Stimulated activated CD8-positive, alpha-beta memory T cell treated with anti-CD3 and anti-CD28 coated beads, Interleukin-12 subunit alpha, Interleukin-12 subunit beta, amount 100 ng/mL, for 1 hour (primary cell): ENCODE measurements around the gene LCN2.
"Not testable (repeated sequence)": the region's sequence is repeated elsewhere in the genome, so short reads cannot be mapped to it uniquely, and the experiment has no call there.

ENCODE experiments used
- DNase-seq: peaks from one replicate; pipeline ENCODE4 v3.0.0-alpha.2; 2020; ENCODE audit warnings: low read depth

LCN2 gene

DNA sequence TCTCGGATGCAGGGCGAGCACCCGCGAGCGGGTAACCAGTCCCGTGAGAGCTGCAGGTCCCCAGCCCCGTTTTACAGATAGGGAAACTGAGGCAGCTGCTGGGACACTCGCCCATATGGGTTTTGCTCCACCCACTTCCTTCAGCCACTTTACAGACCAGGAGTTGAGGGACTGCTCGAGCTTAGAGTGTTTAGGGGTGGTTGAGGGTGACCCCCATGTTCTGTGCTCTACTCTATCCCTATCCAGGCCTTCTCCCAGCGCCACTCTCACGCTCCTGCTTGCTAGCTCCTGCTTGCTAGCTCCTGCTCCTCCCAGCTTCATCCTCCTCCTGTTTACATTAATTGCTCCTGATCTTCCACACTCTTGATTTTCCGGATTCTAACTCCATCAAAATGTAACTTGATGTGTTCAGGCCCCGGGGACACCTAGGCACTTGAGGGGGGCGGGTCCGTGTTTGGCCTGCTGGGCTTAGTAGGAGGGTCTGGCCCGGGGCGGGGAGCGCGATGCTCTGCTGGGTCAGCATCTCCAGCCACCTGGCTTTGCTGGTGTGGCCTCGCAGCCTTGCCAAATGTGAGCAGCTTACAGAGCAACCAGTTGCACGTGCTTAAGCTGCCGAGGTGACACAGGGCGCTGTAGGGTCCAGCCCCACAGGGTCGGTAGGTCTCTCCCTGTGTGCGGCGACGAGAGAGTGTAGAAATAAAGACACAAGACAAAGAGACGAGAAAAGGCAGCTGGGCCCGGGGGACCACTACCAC lies 20.2 kb upstream of the LCN2 start:
- no peak for DNase-seq

DNA sequence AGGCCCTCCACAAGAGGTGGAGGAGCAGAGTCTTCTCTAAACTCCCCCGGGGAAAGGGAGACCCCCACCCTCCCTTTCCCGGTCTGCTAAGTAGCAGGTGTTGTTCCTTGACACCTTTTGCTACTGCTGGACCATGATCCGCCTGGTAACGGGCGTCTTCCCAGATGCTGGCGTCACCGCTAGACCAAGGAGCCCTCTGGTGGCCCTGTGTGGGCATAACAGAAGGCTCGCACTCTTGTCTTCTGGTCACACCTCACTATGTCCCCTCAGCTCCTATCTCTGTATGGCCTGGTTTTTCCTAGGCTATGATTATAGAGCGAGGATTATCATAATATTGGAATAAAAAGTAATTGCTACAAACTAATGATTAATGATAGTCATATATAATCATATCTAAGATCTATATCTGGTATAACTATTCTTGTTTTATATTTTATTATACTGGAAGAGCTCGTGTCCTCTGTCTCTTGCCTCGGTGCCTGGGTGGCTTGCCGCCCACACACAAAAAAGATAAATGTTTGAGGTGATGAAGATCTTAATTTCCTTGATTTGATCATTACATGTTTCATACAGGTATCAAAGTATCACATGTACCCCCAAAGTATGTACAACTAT lies 19.2 kb upstream of the LCN2 start:
- not testable (repeated sequence) for DNase-seq

DNA sequence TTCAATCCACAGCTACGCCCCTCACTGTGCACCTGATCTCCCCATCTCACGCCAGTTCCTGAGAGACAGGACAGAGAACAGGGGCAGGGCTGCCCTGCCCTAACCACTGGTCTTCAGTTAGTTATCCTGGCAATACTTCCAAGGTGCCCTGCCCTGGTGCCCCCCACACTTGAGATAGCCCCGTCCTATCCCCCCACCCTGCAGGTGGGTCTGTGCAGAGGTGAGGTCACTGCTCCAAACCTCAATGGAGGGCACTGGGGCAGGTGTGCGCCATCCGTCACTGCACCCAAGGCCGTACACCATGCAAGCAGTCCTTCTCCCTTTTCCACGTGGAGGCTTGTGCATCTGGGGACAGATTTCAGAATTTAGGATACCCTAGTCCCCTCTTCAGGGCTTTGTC lies 18.6 kb upstream of the LCN2 start:
- not testable (repeated sequence) for DNase-seq

DNA sequence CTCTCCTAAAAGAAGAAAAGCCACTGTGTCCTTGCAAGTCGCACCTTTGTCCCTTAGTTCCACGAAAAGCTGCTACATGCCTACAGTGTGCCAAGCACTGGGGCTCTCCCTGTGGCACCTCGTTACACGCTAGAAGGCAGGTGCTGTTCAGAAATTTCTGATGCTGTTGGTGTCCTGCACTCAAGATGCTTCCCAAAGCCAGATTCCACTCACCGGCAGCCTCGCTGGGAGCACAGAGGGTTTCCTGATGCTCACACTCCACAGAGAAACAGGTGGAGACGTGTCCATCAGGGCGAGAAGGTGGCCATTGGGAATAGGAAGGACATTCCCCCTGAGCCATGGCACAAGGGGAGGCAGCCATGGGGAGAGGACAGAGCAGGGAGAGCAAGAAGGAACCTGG lies 17.9 kb upstream of the LCN2 start:
- DNase-seq = not testable (repeated sequence)

DNA sequence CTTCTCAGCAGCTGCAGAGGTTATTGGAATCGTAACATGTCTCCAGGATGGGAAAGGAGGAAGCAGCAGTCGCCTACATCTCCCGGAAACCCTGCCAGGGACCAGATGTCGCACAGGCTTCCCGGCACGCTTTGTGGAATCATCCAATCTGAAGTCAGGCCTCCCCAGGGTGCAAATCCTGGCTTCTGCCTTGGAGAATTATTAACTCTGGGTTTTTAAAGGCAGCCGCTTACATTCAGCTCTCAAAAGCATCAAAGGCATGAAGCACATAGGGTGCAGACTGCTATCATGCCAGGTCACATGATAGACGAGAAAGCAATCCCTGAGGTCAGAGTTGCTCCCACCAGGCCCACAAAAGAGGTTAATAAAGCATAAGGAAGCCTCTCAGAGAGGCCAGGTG lies 17.1 kb upstream of the LCN2 start:
- DNase-seq = not testable (repeated sequence)

DNA sequence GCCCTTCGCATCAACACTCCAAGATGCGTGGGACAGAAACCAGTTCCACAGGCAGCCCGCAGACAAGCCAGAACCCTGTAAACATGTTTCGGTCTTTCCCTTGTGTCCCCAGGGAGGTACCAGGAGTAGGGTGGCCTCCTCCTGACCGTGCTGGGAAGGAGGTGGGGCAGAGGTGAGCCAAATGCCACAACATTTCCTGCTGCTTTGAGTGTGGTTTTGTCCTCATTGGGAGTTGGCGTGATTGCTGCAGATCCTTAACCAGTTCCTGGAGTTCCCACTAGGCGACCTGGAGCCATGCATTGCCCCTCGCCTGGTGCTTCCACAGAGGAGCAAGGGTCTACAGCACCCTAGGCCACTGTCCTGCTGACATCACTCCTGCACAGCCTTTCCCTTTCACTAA lies 13.7 kb upstream of the LCN2 start:
- not testable (repeated sequence) for DNase-seq

DNA sequence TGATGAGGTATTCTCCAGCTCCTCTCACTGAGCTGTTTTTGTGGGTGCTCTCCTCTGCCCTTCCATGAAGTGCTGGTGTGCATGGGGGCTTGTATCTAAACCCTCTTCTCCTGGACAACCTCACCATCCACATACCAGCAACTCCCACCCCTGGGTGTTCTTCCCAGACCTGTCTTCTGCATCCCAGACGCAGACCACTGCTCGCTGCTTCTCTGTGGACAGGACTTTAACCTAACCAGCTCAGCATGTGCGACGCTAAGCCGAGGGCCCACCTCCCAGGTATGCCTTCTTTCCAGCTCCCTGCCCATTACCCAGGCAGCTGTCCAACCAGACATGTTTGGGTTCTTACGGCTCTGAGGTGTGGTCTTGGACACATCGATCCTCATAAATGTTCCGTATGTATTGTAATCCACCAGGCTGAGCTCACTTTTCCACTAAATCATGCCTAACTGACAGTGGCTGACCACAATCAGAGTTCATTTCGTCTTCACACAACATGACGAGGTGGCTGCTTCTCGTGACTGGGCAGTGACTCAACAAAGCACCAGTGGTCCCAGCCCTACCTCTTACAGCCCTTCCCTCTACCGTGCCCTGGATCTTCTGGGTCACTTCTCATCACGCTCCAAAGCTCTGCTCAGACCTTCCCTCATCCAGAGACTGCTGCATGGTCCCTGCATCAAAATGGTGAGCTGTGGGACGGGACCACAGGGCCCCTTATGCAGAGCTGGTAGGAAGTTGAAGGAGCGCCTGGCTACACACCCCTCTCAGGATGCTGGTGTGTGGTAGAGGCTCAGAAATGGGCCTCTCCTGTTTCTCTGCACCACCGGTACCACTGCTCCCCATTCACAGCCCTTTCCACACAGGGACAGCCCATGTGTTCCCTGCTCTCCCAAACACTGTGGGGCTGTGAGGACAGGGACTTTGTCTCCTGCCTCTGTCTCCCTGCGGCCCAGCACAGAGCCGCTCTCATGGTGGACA lies 12.1 kb upstream of the LCN2 start:
- no peak for DNase-seq

DNA sequence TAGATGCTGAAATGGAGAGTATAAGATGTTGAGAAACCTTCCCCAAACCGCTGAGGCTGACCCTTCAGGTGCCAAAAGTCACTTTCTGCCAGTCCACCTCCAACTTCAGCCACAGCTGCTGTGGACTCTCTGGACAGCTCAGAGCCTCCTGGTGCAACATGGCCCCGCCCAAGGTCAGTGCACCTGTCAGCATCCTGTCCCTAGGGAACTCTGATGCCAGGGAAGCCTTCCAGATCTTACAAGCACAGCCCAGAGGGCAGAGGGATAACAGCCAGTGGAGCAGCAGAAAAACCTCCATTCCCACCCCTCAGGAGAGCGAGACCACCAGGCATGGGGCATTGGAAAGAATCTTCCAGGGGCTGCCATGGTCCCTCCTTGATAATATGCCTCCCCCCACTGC lies 11.3 kb upstream of the LCN2 start:
- no peak for DNase-seq

DNA sequence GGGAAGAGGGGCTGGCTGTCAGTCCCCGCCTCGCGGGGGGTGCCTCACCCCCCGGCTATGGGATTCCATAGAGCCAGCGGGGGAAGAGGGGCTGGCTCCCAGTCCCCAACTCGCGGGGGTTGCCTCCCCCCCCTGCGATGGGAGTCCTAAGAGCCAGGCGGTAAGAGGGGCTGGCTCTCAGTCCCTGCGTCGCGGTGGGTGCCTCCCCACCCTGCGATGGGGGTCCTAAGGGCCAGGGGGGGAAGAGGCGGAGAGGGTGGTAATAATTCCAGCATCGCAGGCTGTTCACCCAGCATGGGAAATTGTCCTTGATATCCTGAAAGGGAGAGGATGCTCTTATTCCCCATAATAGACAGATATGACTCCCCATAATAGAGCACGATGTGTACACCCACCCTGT lies 9.6 kb upstream of the LCN2 start:
- DNase-seq = no peak

DNA sequence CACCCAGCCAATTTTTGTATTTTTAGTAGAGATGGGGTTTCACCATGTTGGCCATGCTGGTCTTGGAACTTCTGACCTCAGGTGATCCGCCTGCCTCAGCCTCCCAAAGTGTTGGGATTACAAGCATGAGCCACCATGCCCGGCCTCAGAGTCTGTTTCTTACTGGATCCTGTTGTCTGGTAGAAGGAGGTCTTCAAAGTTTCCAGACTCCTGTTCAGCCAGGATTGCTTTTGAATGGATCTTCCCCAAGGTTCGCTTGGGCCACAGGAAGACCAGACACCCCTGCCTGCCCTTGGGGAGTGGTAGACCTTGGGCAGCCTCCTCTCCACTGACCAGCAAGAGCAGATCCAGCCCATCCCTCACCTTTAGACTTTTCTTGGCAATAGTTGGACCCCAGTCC lies 7.6 kb upstream of the LCN2 start:
- no peak for DNase-seq

DNA sequence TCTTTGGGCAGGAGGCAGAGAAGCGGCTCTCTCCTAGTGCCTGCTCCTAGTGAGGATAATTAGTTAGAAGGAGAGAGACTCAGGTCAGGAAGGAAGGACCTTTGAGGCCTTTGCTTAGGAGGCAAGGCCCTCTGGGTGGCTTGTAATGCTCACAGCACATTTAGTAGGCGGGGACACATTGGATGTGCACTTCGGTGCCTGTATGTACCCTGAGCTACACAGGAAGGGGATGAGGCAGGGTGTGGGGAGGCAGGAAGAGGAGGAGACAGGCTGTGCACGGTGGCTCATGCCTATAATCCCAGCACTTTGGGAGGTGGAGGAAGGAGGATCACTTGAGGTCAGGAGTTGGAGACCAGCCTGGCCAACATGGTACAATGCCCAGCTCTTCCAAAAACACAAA lies 7.2 kb upstream of the LCN2 start:
- no peak for DNase-seq

DNA sequence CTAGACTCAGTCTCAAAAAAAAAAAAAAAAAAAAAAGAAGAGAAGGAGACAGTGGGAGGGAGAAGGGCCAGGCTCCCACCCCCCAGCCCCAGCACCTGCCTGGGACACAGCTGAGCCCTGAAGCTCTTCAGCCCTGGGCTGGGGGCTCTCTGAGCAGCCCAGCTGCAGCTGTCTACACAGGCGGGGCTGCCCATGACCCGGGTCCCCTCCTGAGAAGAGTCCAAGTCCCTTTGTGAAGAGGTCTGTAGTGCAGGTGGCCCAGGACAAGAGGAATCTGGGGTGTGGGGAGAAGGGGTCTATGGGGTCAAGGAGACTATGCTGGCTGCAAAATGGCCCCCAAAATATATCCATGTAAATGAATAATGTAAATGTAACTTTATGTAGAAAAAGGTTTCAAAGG lies 6.7 kb upstream of the LCN2 start:
- DNase-seq = no peak

DNA sequence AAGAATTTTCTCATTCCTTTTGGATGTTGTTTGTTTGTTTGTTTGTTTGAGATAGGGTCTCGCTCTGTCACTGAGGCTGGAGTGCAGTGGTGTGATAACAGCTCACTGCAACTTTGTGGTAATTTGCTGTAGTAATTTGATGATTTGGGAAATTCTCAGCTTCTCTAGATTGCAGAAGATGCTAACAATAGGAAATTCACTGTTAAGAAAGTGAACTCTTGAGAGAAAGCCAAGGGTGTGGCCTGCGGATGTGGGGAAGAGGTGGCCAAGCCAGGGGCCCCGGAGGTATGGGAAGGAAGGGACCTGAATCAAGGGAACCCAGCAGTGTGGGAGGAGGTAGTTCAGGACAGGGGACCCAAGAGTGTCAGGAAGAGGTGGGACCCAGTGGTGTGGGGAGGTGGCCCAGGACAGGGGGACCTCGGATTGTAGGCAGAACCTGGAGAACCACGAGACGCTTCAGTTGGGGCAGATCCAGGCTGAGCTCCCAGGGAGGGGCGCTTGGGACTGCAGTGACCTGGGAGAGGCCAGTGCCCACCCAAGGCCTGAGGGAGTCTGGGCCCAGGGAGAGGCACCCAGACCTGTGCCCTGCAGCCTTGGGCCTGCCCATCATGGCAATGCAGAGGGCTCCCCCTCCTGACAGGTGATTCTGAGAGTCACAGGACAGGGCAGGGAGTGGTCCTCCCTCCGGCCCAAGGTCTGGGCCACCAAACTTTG lies 5.6 kb upstream of the LCN2 start:
- DNase-seq = no peak

DNA sequence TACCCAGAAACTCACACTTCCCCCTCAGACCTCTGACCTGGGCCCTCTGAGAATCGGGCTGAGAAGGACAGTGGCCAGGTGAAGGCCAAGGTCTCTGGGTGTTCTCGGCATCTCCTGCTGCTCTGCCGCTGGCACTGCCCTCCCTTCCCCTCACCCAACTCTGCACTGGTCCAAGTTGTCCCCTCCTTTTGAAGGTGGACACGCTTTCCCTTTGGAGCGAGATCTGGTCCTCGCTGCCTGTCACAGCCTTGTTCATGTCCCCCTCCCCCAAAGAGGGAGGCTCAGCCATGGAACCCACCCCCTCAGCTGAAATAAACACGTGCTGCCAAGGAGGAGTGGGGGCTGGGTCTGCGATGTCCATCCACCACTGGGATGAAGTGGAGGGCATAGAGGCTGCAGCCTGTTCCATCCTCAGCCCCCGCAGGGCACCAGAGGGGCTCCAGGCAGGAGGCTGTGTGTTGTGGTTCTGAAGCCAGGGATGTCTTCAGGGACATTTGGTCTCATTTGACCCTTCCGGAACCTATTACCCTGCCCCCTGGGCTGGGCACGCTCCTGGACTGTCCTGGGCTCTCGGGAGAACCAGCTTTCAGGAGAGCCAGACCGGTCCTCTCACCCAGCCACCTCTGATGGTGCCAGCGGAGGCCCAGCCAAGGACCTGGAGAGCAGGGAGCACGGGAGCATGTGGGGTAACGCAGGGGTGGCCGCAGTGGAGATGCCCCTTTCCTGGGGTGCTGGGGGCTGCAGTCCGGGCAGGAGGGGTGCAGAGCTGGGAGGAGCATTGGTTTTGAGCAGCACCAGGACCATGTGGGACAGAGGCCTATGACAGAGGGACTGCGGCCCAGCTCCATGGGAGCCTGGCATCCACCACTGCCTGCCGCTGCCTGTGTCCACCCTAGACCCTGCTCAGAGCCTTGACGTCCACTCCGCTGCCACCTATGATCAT lies 4.7 kb upstream of the LCN2 start:
- DNase-seq = no peak

DNA sequence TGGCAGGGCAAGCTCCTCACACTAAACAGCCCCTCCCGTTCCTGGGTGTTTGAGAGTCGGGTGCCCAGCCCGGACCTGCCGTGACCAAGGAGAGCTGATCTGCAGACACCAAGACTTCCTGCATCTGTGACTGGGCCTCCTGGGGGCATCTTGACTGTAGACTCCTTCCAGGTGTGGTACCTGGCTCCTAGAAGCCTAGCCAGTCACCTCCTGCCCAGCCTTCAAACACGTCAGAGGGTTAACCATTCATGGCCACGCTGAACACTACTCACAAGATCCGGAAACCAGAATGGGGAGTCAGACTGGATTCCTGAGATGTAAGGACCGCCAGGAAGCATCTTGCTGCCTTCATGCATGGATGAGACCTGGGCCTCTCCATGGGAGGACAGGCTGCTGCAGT lies 3.7 kb upstream of the LCN2 start:
- DNase-seq = no peak

DNA sequence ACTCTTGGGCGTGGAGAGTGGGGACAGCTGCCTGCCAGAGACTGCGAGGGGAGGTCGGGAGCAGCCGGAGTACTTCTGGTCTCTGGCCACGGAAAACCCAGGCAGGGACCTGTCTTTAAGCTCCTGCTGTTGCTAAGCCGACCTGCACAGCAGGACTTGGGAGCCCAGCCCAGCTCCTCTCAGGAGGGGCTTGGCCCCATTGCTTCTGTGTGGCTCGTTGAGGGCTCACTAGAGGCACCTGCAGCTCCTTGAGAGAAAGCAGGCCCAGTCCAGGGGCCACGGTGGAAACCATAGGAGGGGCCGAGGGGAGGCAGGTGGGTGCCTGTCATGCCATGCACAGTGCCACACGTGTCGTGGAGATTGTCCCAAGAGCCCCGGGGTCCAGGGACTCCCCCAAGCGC lies 3.3 kb upstream of the LCN2 start:
- DNase-seq = no peak

DNA sequence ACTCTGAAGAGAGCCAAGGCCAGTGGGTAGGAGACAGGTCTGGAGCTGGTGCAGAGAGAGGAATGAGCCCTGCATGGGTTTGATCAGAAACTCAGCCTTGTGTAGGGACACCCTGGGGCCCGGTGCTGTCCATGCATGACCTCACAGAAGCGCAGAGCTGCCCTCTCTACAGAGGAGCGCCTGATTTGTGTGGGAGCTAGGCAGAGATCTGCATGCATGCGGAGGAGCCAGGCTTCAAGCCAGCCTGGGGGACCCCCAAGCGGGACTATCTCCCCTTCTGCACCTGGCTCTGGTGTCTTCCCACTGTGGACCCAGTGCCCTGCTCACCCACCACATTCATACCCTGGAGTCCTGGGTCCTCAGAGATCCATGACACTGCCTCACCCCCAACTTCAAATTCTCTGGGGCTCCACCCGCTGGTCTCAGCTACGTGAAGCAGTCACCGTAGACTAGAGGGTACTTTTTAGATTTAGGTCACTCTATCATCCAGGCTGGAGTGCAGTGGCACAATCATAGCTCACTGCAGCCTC lies 2.6 kb upstream of the LCN2 start:
- DNase-seq = no peak

DNA sequence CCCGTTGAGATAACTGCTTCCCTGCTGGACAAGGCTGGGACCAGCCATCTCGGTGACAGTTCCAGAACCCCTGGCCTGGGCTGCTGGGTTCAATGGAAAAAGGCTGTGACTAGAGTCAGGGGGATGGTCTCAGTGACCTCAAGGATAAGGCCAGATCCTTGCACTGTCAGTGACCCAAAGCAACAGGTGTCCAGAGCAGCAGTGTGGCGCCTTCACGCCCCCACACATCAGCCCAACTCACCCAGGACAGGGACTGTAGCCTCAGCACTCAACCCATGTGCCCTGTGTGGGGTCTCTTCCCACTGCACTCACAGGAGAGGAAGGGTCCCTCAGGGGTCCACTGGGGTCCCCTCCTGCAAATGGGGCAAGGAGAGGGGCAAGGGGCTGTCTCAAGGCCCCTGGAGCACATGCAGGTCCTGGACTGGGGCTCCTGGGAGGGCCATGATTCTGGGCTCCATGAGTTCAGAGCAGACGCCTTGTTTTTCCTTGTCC lies 698 bp upstream of the LCN2 start:
- no peak for DNase-seq

DNA sequence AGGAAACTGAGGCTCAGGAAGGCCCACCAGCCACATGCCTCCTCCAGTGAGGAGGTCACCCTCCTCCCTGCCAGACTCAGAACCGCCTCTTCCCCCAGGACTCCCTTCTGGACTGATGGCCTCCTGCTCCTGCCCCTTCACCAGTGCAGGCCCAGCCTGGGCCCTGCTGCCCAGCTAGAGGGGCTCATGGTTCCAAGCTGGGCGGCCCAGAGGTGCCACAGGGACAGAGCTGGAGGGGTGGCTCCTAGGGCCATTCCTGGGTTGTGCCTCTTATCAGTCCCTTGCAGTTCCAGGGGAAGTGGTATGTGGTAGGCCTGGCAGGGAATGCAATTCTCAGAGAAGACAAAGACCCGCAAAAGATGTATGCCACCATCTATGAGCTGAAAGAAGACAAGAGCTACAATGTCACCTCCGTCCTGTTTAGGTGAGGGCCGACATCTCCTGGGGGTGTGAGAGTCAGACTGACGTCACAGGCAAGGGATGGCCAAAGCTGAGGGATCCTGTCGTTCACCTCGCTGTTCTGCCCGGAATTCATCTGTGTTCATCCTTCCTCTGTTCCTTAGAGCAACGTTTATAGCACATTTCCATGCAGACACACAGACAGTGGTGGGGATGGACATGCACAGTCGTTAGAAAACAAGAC lies 819 bp downstream of the LCN2 start:
- no peak for DNase-seq
